NCI-H524 (cell line): Measurements from ENCODE around the gene SH3TC1.

Source experiments
- DNase-seq, 2 experiments: peaks; one replicate each; lab custom pipeline; 2025; lab: John Stamatoyannopoulos, UW

The SH3TC1 gene

GRCh38 chr4:8287343-8288280 is 88.5 kb downstream of the SH3TC1 start:
- no peak for DNase-seq

DNA sequence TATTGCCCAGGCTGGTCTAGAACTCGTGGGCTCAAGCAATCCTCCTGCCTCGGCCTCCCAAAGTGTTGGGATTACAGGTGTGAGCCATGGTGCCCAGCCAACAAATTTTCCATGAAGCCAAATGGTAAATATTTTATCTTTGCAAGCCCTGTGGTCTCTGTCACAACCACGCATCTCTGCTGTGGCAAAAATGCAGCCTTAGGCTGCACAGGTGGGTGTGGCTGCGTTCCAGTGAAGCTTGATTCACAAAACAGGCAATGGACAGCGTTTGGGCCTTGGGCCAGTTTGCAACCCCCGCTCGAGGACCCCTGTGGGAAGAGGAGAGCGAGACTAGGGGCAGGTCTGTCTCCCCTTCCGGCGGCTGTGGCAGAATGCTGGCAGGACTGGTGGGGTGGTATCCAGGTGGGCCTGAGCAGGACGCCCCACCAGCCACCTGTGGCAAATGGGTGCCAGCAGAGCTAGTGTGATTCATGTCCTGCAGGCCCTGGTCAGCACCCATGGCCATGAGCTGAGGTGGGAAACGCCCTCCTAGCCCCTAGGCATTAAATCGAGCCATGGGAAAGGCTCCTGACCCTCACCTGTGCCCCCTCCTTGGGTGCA is 90.2 kb downstream of the SH3TC1 start:
- DNase-seq: no peak

GRCh38 chr4:8289956-8290700 is 91.0 kb downstream of the SH3TC1 start:
- no peak for DNase-seq

- no peak for DNase-seq
Measured at GRCh38 chr4:8290701-8290970, 91.5 kb downstream of the SH3TC1 start.
